NCI-H2081 treated with DMSO at 0.1 percent for 48 hours (cell line): ENCODE measurements around the gene DLL3.

Source experiments
- DNase-seq: peaks from one replicate; lab custom pipeline; 2025; lab: John Stamatoyannopoulos, UW

DLL3 gene

GRCh38 chr19:39517432-39517831 is 18.7 kb downstream of the DLL3 start:
- no peak for DNase-seq

GRCh38 chr19:39518458-39518857 is 19.7 kb downstream of the DLL3 start:
- DNase-seq = no peak

GRCh38 chr19:39518975-39519374 is 20.2 kb downstream of the DLL3 start:
- DNase-seq = no peak

GRCh38 chr19:39520541-39521484 is 22.1 kb downstream of the DLL3 start:
- DNase-seq = no peak

GRCh38 chr19:39524495-39524894 is 25.7 kb downstream of the DLL3 start:
- no peak for DNase-seq

GRCh38 chr19:39525205-39525604 is 26.5 kb downstream of the DLL3 start:
- DNase-seq = no peak

- DNase-seq = no peak
Measured at GRCh38 chr19:39531834-39532232, 33.1 kb downstream of the DLL3 start.

- DNase-seq = peak; percentile 91
Measured at GRCh38 chr19:39532233-39533002, 33.7 kb downstream of the DLL3 start, which contains the start of gene EID2B. Gene EID2B, minus strand, starts transcription at chr19:39532852. Its CDS starts 50 bp downstream, at chr19:39532802.

GRCh38 chr19:39533003-39533512 is 34.3 kb downstream of the DLL3 start:
- no peak for DNase-seq

GRCh38 chr19:39533791-39534190 is 35.0 kb downstream of the DLL3 start:
- no peak for DNase-seq

GRCh38 chr19:39539165-39539517 is 40.4 kb downstream of the DLL3 start:
- no peak for DNase-seq

- peak; percentile 74 for DNase-seq
Measured at GRCh38 chr19:39539518-39540332, 41.0 kb downstream of the DLL3 start, which contains the start of gene EID2. Gene EID2, minus strand, starts transcription at chr19:39540161. Its CDS starts 82 bp downstream, at chr19:39540079.

- no peak for DNase-seq
Measured at GRCh38 chr19:39540333-39540673, 41.6 kb downstream of the DLL3 start.

- peak; percentile 28 for DNase-seq
Measured at GRCh38 chr19:39542206-39542605, 43.5 kb downstream of the DLL3 start.

- no peak for DNase-seq
Measured at GRCh38 chr19:39543477-39543857, 44.7 kb downstream of the DLL3 start.

- no peak for DNase-seq
Measured at GRCh38 chr19:39544226-39544903, 45.6 kb downstream of the DLL3 start.

- no peak for DNase-seq
Measured at GRCh38 chr19:39544911-39545310, 46.2 kb downstream of the DLL3 start.

- DNase-seq = no peak
Measured at GRCh38 chr19:39546599-39546998, 47.9 kb downstream of the DLL3 start.

GRCh38 chr19:39550197-39550596 is 51.5 kb downstream of the DLL3 start:
- no peak for DNase-seq

- DNase-seq = no peak
Measured at GRCh38 chr19:39553082-39553652, 54.4 kb downstream of the DLL3 start.

- no peak for DNase-seq
Measured at GRCh38 chr19:39554701-39555311, 56.1 kb downstream of the DLL3 start.
